NCI-H510A treated with DMSO at 0.1 percent for 48 hours (cell line): ENCODE measurements around the gene KRT31.
"Not testable (repeated sequence)": the region's sequence is repeated elsewhere in the genome, so short reads cannot be mapped to it uniquely, and the experiment has no call there.

ENCODE experiments used
- DNase-seq: peaks from one replicate; lab custom pipeline; 2025; lab: John Stamatoyannopoulos, UW

The KRT31 gene

DNA sequence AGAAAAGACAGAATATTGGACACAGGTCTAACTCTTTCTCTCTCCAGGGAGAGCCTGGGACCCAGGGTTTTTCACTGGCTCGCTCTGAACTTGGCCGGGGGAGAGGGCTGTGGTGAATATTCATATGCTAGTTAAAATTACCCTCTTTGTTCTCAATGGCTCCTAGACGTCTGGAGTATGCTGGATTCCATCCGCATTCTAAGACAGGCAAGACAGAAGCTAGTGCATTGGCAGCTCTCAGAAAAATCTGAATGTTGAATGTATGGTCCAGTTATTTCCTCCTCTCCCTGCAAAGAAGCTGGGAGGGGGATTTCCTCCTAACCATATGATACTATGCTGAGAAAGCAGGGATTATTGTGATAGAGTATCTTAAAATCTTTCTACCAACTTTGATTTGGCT lies 9.7 kb downstream of the KRT31 start:
- DNase-seq: no peak

DNA sequence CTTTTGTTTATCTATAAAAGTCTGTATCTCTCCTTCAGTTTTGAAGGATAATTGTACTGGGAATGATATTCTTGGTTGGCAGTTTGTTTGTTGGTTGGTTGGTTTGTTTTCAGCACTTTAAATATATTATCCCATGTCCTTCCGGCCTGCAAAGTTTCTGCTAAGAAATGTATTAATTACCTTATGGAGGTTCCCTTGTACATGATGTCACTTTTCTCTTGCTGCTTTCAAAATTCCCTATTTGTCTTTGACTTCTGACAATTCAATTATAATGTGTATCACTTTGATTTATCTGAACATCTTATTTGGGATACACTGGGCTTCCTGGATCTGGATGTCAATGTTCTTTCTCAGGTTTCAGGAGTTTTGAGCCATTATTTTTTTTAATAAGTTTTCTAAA lies 11.2 kb downstream of the KRT31 start:
- no peak for DNase-seq

DNA sequence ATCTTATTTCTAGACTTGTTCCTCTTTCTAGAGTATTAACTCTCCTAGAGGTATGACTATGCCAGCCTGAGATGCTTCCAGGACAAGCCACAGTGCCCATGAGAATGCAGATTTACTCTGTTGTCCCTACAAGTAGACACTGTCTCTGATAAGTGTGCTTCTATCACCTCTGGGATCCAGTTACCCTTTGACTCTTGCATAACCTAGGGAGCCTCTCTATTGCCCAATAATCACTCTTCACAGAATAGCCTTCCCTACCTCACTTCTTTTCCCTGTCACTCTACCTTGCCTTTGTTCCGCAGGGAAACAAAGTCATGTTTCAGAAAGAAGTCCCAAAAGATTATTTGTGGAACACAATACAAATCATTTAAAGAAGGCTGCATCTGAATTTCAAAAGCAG lies 13.7 kb downstream of the KRT31 start:
- DNase-seq: no peak

DNA sequence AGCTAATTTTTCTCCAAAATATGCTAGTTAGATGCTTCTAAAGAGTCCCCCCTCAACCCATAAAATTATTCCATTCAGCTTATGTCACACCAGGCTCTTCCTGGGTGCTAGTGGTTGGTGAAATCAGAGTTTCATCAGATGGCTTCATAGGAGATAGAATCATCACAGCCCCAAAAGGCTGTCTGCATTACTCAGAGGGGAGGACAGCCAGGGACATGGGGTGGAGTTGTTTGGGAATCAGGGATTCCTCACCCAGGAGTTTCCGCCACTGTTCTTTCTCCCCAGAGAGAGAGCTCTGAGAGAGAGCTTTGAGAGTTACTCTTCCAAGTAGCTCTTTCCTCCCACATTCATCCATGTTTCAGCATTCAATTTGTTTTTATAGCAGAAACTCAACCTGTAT lies 15.0 kb downstream of the KRT31 start:
- DNase-seq: no peak

DNA sequence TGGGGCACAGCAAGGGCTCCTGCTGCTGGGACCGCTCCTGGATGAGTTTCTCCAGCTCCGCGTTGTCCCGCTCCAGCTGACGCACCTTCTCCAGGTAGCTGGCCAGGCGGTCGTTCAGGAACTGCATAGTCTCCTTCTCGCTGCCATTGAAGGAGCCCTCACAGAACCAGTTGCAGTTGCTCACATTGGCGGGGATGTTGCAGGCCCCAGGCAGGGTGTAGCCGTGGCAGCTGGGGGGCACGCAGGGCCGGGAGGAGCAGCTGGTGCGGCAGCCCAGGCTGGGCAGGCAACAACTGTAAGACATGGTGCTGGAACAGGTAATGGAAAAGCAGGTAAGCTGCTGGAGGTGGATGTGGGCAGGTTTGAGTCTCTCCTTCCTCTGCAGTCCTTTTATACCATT lies 15.5 kb downstream of the KRT31 start, which contains the start of gene KRT34:
Gene KRT34, minus strand, starts transcription at position 364 of the 400 bp plus-strand sequence. Its CDS starts 60 bp downstream, at position 304.
- DNase-seq: not testable (repeated sequence)

DNA sequence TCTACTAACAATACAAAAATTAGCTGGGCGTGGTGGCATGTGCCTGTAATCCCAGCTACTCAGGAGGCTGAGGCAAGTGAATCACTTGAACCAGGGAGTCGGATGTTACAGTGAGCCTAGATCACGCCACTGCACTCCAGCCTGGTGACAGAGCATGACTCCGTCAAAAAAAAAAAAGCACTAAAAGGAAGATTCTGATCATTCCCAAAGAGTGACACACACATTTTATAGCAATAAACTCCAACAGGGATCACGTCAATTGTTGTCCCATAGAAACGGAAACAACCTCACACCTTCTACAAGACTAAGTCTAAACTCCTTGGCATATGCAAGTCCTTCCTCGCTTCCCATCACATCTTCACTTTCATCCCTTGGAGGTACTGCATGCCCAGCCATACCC lies 17.3 kb downstream of the KRT31 start:
- DNase-seq: not testable (repeated sequence)

DNA sequence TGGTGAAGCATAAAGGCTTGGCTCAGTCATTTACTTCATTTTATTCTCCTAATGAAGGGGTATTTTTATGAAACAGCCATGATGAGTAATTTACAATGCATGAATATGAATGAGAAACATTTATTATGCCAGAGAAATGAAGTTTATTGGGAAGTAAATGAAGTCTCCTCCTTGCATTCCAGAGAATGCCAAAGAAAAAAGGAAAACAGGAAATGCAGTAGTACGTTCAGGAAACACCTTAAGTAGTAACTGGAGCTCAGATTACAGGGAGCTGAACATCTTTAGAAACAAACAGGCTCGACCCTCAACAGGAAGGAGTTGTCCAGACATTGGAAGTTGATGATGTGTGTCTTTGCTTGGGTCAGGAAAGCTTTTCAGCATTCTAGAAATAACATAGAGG lies 19.9 kb downstream of the KRT31 start:
- no peak for DNase-seq

DNA sequence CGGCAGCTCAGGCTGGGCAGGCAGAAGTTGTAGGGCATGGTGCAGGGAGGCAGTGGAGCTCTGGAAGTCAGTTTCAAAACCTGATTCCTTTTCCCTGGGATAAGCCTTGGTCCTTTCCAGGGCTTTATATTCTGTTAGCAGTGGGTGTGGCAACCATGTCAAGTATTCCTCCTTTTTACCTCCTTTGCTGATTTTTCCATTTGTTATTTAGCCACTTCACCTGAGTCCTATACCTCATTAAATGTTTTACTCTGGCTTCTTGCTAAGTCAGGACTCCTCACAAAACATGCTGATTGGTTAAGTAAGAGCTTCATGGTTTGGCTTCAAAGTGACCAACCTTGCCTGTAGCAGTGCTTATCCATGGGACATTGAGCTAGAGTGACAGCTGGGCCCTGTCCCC lies 27.7 kb downstream of the KRT31 start, which contains the start of gene KRT33B:
Gene KRT33B, minus strand, starts transcription at position 101 of the 400 bp plus-strand sequence. Its CDS starts 63 bp downstream, at position 38.
- no peak for DNase-seq

DNA sequence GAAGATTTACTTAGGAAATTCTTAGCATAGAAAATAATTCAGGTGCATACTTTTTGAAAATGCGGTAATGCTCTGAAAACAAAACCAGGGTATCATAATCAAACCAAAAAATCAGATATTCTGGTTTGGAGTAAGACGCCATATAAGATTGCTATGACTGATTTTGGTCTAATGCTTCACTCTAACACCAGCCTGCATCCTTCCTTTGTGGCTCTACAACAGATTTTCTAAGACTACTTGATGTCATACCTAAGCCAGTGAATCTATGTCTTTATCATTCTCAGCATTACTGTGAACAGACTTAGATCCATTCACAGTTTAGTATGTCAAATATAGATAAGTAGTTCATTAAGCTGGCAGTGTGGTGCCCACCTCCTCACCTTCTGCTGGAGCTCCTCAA lies 28.4 kb downstream of the KRT31 start:
- no peak for DNase-seq

DNA sequence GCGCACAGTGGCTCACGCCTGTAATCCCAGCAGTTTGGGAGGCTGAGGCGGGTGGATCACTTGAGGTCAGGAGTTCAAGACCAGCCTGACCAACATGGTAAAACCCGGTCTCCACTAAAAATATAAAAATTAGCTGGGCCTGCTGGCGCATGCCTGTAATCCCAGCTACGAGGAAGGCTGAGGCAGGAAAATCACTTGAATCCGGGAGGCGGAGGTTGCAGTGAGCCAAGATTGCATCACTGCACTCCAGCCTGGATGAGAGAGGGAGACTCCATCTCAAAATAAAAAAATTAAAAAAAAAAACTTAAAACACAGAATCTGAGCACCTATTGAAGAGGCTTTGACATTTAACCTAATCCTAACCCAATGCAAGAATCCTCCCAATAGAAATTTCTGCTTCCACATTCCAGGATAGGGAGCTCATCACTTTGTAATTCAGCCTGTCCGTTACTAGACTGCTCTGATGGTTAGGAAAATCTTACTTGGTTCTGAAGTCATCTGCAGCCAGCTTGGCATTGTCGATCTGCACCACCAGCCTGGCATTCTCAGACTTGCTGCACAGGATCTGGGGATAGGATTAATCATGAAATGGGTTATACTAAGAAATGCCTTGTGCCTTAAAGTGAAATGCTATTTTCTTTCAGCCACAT lies 29.9 kb downstream of the KRT31 start:
- DNase-seq: no peak

DNA sequence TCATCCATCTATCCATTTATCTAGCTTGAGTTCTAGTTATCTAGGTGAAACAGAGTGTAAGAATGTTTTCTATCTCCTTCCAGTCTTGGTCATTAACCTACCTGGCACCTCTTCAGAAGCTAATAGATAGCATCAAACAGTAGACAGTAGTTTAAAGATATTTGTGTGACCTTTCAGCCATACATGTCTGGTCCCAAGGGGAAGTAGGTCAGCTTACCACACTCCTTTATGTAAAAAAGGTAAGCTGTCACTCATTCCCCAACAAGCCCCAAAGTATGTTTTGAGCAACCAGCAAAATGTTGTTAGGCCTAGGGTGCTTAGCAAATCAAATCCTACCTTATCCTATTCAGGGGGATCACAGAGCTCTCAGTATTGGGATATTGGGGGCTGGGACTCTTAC lies 31.3 kb downstream of the KRT31 start:
- no peak for DNase-seq

DNA sequence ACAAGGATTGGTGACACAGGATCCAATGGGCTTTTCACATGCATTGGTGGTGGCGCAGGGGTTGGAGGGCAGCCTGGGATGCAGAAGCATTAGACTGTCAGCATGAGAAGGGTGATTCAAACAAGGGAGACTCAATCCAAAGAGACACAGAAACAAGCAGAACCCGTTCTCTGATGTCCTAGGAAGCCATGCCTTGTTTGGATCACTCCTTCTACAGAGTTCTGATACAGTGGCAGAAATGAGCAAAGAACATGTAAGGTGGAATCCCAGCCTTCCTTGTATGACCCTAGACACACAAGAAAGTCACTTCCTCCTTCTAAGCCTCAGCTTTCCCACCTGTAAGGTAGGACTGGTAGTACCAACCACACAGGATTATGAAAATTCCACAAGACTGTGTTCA lies 33.5 kb downstream of the KRT31 start:
- no peak for DNase-seq

DNA sequence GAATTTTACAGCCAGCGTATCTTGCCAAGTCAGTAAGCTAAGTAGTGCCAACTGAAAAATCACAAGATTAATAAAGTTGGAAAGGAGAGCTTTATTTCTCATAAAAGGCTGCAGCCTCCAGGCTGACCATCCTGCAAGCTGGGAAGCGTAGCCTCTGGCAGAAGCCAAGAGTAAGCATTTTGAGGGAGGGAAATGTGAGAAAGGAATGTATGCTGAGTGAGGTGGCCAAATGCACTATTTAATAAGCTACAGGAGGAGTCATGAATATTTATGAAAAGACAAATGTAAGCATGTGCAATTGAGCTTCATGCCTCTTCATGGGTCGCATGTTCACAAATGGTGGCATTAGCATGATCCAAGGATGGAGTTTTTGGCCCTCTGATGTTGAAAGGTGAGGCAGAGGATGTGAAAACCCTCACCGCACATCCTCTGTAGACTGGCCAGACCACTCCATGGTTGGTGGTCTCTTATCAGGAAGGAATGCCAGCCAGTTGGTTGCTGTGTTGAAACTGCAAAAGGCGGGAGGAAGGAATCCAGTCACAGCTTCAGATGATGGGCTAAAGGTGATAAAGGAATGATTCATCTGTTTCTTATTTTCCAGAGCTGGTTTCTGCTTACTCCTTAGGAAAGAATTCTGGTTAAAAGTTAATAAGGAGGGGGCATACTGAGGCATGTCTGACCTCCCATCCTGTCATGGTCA lies 37.0 kb downstream of the KRT31 start:
- DNase-seq: no peak

DNA sequence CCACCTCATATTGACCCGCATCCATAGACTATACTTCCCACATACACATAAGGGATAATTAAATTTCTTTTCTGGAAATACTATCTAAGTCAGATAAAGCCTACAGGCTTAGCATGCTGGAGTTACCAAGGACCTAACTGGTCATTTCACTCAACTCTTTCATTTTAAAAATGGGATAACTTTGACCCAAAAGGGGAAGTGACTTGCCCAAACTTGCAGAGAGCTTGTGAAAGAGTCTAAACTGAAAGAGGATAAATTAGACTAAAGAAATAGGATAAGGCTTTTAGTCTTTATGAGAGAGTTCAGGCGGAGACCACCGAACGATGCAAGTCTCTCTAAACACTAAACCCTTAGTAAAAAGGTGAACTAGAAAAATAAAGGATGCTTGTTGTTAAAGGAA lies 42.9 kb downstream of the KRT31 start:
- DNase-seq: no peak

DNA sequence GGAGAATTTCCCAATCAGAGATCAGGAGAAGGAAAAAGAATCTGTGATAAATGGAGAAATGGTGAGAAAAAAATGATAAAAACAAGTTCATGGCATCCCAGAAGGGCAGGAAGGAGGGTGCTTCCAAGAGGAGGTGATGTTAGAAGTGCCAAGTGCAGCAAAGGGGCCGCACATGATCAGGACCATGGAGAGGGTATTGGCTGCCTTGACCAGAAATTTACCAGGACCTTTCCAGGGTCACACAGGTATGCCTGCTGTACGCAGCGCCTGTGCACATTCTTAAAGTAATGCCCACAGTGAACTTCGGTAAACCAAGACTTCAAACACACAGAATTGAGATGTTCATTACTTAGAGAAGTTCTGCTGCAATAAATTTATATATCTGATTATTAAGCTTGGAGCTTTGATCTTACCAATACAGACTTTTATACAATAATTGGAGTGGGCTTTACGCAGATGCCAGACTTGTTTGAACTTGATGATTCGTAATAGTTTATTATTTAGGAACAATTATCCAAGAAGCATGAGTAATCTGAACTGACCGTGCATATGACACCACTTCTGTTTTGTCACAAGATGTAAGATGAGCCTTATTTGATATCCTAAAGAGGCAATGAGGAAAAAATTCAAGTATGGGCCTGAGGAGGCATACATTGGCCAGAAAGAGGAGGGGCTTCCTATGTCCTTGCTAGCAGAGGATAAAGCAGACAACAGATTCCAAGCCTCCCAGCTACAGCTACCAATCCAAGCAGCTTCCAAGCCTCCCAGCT lies 44.6 kb downstream of the KRT31 start:
- no peak for DNase-seq

DNA sequence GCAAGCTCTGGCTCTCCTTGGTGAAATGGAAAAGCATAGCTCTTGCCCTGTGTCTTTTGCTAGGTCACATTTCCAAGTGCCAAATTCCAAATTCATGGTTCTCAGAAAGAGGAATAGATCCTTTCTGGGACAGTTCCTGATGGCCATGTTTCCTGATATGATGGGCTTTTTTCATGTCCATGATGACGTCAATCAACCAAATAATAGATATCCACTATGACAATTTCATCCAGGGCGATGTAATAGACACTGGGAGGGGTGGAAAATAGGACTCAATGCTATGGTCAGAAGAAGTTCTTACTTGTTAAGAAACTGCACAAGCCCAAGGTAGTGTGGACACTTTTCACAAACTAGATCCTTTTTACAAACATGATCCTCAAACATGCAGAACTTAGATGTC lies 46.2 kb downstream of the KRT31 start:
- DNase-seq: no peak

DNA sequence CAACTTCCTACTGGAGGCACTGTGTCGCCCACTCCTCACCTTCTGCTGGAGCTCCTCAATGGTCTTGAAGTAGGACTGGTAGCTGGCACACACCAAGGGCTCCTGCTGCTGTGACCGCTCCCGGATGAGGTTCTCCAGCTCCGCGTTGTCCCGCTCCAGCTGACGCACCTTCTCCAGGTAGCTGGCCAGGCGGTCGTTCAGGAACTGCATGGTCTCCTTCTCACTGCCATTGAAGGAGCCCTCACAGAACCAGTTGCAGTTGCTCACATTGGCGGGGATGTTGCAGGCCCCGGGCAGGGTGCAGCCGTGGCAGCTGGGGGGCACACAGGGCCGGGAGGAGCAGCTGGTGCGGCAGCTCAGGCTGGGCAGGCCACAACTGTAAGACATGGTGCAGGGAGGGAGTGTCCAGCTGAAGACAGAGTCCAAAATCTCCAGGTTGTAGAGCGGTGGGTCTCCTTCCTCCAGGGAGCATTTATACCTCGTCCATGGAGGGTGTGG lies 47.0 kb downstream of the KRT31 start, which contains the start of gene KRT33A:
Gene KRT33A, minus strand, starts transcription at position 448 of the 498 bp plus-strand sequence. Its CDS starts 61 bp downstream, at position 387.
- not testable (repeated sequence) for DNase-seq

DNA sequence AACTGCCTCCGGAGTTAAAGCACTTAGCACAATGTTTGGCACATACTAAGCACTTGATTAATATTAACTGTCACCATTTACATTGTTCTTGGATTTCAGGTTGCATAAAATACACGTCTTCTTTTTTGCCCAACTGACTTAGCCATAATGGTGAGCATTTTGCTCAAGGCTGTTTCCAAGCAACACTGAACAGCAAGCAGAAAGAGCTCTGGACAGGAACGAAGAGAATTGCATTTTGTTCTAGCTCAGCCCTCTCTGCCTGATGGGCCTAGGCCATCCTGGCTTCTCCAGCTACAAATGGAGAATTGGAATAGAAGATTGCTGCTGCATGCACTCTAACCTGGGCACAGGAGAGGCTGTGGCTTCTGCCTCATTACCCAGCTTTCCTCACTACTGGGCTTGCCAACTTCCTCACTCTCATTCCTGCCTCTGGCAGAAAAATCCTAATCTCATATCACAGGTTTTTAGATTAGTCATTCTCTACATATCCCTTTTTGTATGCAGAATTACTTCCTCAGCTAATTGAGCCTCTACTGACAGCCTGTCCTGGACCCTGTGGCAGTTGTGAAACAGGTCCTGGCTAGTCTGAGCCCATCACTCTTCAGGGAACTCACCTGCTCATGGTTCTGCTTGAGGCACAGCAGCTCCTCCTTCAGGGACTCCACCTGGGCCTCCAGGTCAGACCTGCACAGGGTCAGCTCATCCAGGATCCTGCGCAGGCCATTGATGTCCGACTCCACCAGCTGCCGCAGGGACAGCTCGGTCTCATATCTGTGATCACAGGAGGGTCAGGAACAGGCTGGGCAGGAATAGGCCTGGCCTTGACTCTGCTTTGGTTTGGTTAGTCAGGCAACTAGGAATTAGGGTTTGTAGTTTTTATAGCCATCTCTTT lies 49.3 kb downstream of the KRT31 start:
- DNase-seq: no peak

DNA sequence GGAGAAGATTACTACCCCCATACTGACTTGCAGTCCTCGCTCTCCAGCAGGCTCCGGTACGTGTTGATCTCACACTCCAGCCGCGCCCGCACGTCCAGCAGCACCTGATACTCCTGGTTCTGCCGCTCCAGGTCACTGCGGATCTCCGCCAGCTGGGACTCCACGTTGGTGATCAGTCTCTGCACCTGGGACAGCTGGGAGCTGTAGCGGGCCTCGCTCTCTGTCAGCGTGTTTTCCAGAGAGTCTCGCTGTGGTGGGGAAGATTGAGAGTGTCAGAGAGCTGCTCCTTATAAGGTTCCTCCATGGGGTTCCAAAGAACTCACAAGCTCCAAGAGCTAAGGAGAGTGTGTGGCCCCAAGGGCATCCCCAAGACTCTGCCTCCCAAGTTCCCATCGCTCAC lies 51.0 kb downstream of the KRT31 start:
- not testable (repeated sequence) for DNase-seq

DNA sequence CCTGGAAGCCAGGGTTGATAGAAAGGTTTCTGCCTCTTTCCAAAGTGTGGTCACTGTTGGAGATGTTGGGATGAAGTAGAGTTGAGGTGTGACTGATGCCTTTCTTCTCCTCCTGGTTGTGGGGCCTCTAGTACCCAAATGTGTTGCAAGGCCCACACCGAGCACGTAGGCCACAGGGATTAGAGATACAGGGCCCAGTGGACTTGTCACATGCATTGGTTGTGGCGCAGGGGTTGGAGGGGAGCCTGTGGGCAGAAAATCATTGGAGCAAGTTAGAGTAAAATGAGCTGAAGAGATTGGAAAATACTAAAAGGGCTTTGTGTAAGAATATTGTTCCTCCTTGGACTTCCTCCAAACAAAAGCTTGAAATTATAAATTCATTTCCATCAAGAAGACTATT lies 51.4 kb downstream of the KRT31 start:
- DNase-seq: no peak
